GM20431 (cell line): ENCODE results near the gene MOV10L1.
"Not testable (repeated sequence)": the region's sequence is repeated elsewhere in the genome, so short reads cannot be mapped to it uniquely, and the experiment has no call there.

Source experiments
- in situ Hi-C: fragments of 300-500 bp; cut with MseI, MboI; formaldehyde crosslinking; loops from one replicate; pipeline ENCODE4 v1.15.0; 2020; ENCODE audit warnings: low sequenced_read_pairs; ENCODE audit not compliant: unreplicated experiment

Gene MOV10L1

GRCh38 chr22:50197000-50197800, 107.4 kb downstream of the MOV10L1 start:
- in situ Hi-C loops = no loop called here

GRCh38 chr22:50197856-50198623, 108.2 kb downstream of the MOV10L1 start:
- in situ Hi-C loops = no loop called here

DNA sequence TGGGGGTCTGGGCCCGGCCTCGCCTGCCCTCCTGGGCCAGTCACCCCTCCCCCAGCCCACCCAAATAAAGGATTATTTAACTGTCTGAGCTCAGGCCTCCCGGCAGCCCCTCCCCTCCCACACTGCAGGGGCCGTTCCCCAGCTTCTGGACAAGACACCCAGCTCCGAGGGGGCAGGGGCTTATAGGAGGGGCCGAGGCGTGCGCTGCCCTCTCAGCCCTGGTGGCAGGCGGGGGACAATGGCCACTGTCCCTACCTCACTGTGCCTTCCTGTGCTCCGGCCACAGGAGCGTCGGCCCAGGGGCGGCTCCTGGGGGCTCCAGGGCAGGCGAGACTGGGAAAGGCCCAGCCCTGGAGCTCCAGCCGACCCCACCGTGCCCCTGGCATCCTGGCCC, 108.8 kb downstream of the MOV10L1 start:
- in situ Hi-C loops = no loop called here

DNA sequence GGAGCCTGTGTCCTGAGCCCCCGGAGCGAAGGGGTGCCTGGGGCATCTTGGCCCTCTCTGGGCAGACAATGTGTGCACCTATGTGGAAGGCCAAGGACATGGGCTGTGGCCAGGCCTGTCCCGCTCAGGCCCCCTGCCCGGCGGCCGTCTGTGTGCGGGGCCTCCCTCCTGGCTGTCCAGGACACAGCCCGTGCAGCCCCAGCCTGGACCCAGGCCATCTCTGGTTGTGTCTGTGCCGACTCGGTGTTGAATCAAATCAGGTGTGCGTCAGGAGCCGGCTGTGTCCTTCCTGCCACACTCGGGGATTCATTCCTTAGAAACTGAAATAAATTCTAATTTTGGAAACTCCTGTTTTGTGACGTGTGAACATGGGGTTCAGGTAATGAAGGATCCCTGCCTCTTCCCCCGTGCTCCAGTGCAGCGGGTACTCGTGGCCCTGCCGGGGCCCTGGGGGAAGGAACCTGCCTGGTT, 109.5 kb downstream of the MOV10L1 start:
- in situ Hi-C loops = no loop called here

DNA sequence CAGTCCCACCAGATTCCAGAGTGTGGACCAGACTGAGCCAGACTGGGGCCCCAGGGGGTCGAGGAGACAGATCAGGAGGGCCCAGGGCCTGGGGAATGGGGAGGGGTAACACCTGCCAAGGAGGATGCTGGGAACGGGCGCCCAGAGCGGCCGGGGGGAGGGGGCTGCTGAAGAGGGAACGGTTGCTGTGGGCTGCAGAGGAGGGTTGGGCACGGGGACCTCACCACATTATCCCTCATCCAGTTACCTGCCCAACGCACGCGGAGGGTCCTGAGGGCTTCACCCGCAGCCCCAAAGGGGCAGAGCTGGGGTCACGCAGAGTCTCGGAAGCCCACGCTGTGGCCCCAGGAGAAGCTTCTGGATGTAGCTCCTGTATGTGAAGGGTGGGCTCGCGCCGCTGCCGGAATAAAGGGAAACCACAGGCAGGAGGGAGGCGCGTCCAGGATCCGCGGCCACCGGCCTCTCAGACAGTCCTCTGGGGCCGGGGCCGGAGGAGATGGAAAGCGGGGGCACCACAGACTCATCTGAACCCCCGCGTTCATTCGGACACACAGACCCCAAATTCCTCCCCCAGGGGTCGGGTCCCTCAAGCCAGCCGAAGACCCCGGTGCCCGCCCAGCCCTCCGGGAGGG, 110.1 kb downstream of the MOV10L1 start:
- in situ Hi-C loops = no loop called here

- in situ Hi-C loops = no loop called here
These were observed 110.8 kb downstream of the MOV10L1 start, which contains the start of gene SELENOO for GRCh38 chr22:50200461-50201190. SELENOO (plus strand) TSS chr22:50201011; CDS start chr22:50201037, 26 bp downstream.

GRCh38 chr22:50201191-50202129, 111.7 kb downstream of the MOV10L1 start:
- in situ Hi-C loops = no loop called here

- in situ Hi-C loops = no loop called here
These were observed 112.4 kb downstream of the MOV10L1 start for GRCh38 chr22:50202130-50202666.

DNA sequence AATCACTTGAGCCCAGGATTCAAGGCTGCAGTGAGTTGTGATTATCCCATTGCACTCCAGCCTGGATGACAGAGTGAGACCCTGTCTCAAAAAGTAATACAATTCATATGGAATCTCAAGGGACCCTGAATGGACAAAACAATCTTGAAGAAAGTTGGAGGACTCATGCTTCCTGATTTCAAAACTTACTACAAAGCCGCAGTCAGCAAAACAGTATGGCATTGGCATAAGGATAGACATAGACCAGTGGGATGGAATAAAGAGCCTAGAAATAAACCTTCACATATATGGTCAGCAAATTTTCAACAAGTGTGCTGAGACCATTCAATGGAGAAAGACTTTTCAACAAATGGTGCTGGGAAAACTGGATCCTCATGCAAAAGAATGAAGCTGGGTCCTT, 113.5 kb downstream of the MOV10L1 start:
- in situ Hi-C loops = no loop called here

- in situ Hi-C loops = no loop called here
These were observed 114.8 kb downstream of the MOV10L1 start for GRCh38 chr22:50204571-50204970.

- in situ Hi-C loops = not testable (repeated sequence)
These were observed 115.2 kb downstream of the MOV10L1 start for GRCh38 chr22:50204998-50205397.

- in situ Hi-C loops = no loop called here
These were observed 116.2 kb downstream of the MOV10L1 start for GRCh38 chr22:50205781-50206569.

GRCh38 chr22:50206599-50206998, 116.8 kb downstream of the MOV10L1 start:
- in situ Hi-C loops = no loop called here

DNA sequence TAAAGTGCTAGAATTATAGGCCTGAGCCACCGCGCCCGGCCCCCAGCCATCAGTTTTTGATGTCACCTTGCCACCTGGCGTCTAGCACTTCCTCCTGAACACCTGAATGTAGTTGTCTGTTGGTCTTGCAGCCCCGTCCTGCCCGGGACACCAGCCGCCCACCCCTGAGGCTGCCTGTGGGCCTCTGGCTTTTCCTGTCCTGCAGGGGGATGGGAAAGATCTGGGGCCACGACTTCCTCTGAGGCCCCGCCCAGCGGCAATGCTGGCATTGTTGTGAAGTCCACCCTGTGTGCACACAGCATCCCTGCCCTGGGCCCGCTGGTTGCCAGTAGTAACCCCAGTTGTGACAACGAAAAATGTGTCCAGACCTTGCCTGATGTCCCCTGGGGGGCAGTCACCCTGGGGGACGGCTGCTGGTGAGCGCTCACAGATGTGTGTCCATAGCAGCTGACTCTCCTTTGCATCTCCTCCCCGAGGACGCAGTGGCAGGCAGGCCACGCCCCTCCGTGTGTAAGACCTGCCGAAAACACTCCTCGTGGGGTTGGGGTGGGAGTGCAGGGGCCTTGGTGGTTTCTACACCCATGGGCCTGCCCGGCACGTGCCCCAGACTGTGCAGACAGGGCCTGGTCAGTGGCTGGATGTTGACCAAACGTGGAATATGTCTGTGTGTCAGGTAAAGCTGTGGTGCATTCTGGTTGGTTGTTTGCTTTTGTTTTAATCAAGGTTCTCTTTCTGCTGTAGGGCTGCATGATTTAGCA, 117.8 kb downstream of the MOV10L1 start:
- in situ Hi-C loops = no loop called here

DNA sequence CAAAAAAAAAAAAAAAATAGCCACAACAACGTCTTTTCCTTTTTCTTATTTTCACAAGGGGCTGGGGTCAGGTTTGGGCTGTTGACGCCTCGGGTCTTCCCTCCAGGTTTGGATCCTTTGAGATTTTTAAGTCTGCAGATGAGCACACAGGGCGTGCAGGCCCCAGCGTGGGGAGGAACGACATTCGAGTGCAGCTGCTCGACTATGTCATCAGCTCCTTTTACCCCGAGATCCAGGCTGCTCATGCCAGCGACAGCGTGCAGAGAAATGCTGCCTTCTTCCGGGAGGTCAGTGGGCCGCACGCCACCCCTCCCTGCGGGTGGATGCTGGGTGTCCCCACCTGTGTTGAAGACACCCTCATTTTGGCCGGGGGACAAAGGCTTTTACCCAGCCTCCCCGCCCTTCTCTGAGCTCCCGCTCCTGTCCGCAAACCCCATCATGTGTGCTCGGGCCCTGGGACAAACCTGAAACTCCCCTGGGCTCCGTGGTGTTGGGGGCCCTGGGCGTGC, 118.7 kb downstream of the MOV10L1 start:
- in situ Hi-C loops = no loop called here

DNA sequence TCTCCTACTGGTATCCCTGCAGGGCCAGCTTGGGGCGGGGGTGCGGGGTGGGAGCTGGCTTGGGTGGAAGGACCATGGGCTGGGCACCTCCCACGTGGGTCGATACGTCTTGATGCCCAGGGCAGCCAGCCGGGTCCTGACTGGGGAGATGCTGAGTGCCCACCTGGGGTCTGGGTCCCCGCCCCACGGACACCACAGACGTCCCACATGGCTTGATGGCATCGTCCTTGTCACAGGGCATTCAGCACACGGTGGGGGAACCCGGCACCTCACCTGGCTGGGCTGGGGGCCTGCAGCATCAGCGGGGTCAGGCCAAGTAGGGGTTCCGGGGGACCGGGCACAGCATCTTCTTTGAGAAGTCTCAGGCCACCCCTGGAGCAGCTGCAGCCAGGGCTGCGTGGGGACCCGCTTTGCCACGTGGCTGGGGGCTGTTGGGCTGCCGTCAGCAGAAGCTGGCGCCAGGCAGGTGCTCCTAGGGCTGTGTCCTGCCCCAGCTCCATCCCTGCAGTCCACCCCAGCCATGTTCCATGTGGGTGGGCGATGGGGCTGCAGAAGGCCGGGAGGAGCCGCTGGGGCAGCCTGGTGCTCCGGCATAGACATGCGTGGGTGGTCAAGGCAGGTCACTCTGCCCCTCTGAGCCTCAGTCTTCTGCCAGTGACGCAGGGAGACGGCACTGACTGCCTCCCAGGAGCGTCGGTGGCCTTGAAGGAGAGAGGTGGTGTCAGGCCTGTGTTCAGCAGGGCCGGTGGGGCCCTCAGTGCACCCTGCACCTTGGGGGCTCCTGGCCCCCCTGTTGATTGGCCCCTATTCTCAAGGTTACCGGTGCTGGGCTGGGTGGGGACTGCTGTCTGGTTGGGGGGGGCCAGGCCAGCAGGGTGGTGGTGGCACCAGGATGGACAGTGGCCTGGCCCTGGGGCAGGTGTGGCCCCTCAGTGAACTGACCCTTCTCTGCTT, 119.4 kb downstream of the MOV10L1 start:
- in situ Hi-C loops = no loop called here
